VCaP (cell line): ENCODE results near the gene PXMP2.
A peak's percentile ranks its signal among the peaks of the same experiment; 100 is the strongest.

Source experiments
- H3K27ac ChIP-seq: fragments of 450-650 bp; 2 replicates; pipeline ENCODE4 v1.5.1; 2017
- CTCF ChIP-seq: fragments of 450-650 bp; conservative IDR thresholded peaks from 2 replicates; pipeline ENCODE4 v1.5.1; 2017; ENCODE audit warnings: mild to moderate bottlenecking, moderate library complexity

Gene PXMP2

GRCh38 chr12:132653567-132654290 is 33.7 kb upstream of the PXMP2 start:
- no peak overlapping the region for H3K27ac ChIP-seq
- no peak for TF ChIP-seq CTCF

GRCh38 chr12:132657004-132657727 is 30.2 kb upstream of the PXMP2 start:
- 0 out of 2 replicates have a peak, but pooled peaks have one; percentile 7 for TF ChIP-seq CTCF
- no peak overlapping the region for H3K27ac ChIP-seq

- no peak overlapping the region for H3K27ac ChIP-seq
- no peak for TF ChIP-seq CTCF
Observed at GRCh38 chr12:132658149-132658894, 29.1 kb upstream of the PXMP2 start.

GRCh38 chr12:132659146-132659545 is 28.2 kb upstream of the PXMP2 start:
- H3K27ac ChIP-seq = no peak overlapping the region
- TF ChIP-seq CTCF = no peak

GRCh38 chr12:132660052-132660451 is 27.3 kb upstream of the PXMP2 start:
- TF ChIP-seq CTCF = no peak
- H3K27ac ChIP-seq = no peak overlapping the region

GRCh38 chr12:132660996-132661395 is 26.4 kb upstream of the PXMP2 start:
- TF ChIP-seq CTCF = no peak
- no peak overlapping the region for H3K27ac ChIP-seq

GRCh38 chr12:132661972-132662371 is 25.4 kb upstream of the PXMP2 start:
- no peak overlapping the region for H3K27ac ChIP-seq
- no peak for TF ChIP-seq CTCF
